NT2/D1 (cell line): ENCODE data around the gene KIAA1614.

Source experiments
- SUZ12 ChIP-seq: IDR thresholded peaks from 2 replicates; pipeline ENCODE4 v1.6.1; 2011; ENCODE audit not compliant: insufficient read length, insufficient read depth; ENCODE audit errors: extremely low read depth
- ZNF274 ChIP-seq: IDR thresholded peaks from 2 replicates; pipeline ENCODE4 v1.6.1; 2011; ENCODE audit warnings: mild to moderate bottlenecking, low read depth, low read length

- TF ChIP-seq ZNF274 = no peak
- TF ChIP-seq SUZ12 = no peak
Observed at GRCh38 chr1:180929389-180929788, 16.7 kb downstream of the KIAA1614 start.
